ENCODE data around the gene C2CD2. TPM values are rescaled to one million over a fixed set of nuclear protein-coding genes. Genes with fewer than 3 reads are reported as not detected.
A peak's percentile ranks its signal among the peaks of the same experiment; 100 is the strongest.

The C2CD2 gene
- total and polyA plus RNA-seq, 10 of the 15 experiments (the other 5 are each of a cell fraction or from before 2014, with no cell fraction given): 2.2 to 30.9 (median 9.9) TPM

- H3K4me2 ChIP-seq (ENCODE audit: control insufficient read depth, insufficient read depth): no peak overlapping the region
- H3K4me1 ChIP-seq (ENCODE audit: control insufficient read depth, insufficient read depth, low read length): peaks cover 8% of the 10 kb centered on the region
- intact Hi-C loops (cut with micrococcal nuclease; ENCODE audit: unreplicated experiment): loop anchor here (5.0 kb wide), 1 partner anchor 216 kb away; no protein-coding TSS in a partner anchor
- H4K20me1 ChIP-seq (ENCODE audit: control insufficient read depth, insufficient read depth): no peaks in the 10 kb centered on the region
- no peaks in the 10 kb centered on the region for H3K27me3 ChIP-seq (replicated peaks in 1 of 2; ENCODE audit: control insufficient read depth in 2 of 2, insufficient read depth in 2 of 2, low read length in 1 of 2)
- no peak for DNase-seq (ENCODE audit: low read depth, low spot score)
- 40% methylated on average over 12 of the region's 12 CpGs for WGBS (ENCODE audit: insufficient coverage, insufficient replicate concordance, low lambda C conversion rate, missing lambda C conversion rate)
- in situ Hi-C loops (cut with MboI): no loop called here
- peak; percentile 54 for FAIRE-seq
- H3K36me3 ChIP-seq (ENCODE audit: control insufficient read depth in 2 of 2, insufficient read depth in 2 of 2, low read length in 1 of 2): peaks cover 5 to 11% of the 10 kb centered on the region in 2 experiments
- ChIA-PET POLR2A (no interaction called here), CTCF (interaction anchor here (0.8 to 2.3 kb wide), 3 partner anchors 11 to 217 kb away, joined by 3 to 6 read pairs (median 3); no protein-coding TSS in a partner anchor), RAD21 (ENCODE audit: unreplicated experiment) (no interaction called here), SMC1A (ENCODE audit: uncharacterized antibody, unreplicated experiment) (no interaction called here)
- H3K9me3 ChIP-seq (replicated peaks; ENCODE audit: control insufficient read depth, insufficient read depth, low read length): no peaks in the 10 kb centered on the region
- peak; percentile 62 for ATAC-seq
- no peak overlapping the region for H3K4me3 ChIP-seq
- H3K79me2 ChIP-seq (ENCODE audit: control insufficient read depth, insufficient read depth, low read length): no peaks in the 10 kb centered on the region
- H3K27ac ChIP-seq (ENCODE audit: control insufficient read depth, insufficient read depth): no peak overlapping the region
- H3K9ac ChIP-seq (ENCODE audit: control insufficient read depth, insufficient read depth, low read length): no peak overlapping the region
- no TSS peak for BruUV-seq (replicated peaks)
- no peak overlapping the region for H2AFZ ChIP-seq (ENCODE audit: control insufficient read depth, low read depth, low read length)
- no peak for TF ChIP-seq TARDBP (IDR thresholded peaks at IDR 0.05; ENCODE audit: borderline replicate concordance)
- no peak for TF ChIP-seq ZNF24 (IDR thresholded peaks at IDR 0.05)
- no peak for TF ChIP-seq SUPT20H (IDR thresholded peaks at IDR 0.05; ENCODE audit: borderline replicate concordance, control insufficient read depth, low read depth, low read length)
- no peak for TF ChIP-seq EZH2 (IDR thresholded peaks at IDR 0.05; ENCODE audit: borderline replicate concordance, control insufficient read depth, low read depth, low read length)
- no peak for TF ChIP-seq SP1 (IDR thresholded peaks at IDR 0.05; ENCODE audit: low read depth, low read length)
- TF ChIP-seq, protein P1, sequence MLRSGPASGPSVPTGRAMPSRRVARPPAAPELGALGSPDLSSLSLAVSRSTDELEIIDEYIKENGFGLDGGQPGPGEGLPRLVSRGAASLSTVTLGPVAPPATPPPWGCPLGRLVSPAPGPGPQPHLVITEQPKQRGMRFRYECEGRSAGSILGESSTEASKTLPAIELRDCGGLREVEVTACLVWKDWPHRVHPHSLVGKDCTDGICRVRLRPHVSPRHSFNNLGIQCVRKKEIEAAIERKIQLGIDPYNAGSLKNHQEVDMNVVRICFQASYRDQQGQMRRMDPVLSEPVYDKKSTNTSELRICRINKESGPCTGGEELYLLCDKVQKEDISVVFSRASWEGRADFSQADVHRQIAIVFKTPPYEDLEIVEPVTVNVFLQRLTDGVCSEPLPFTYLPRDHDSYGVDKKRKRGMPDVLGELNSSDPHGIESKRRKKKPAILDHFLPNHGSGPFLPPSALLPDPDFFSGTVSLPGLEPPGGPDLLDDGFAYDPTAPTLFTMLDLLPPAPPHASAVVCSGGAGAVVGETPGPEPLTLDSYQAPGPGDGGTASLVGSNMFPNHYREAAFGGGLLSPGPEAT (IDR thresholded peaks at IDR 0.05; ENCODE audit: low read depth): no peak
- no peak for TF ChIP-seq CHD1 (IDR thresholded peaks at IDR 0.05; ENCODE audit: low read depth, low read length)
- peak; percentile 51 for TF ChIP-seq CREM (IDR thresholded peaks at IDR 0.05; ENCODE audit: low read depth)
- TF ChIP-seq EP300 (IDR thresholded peaks at IDR 0.05; ENCODE audit: borderline replicate concordance in 1 of 2, control insufficient read depth in 1 of 2, low read depth in 2 of 2, low read length in 2 of 2): no peak
- no peak for TF ChIP-seq NFYB (IDR thresholded peaks at IDR 0.05; ENCODE audit: insufficient read depth, low read depth, low read length)
- TF ChIP-seq NR2F1 (conservative IDR thresholded peaks at IDR 0.05): no peak
- TF ChIP-seq JUNB (IDR thresholded peaks at IDR 0.05): peak; percentile 76
- peak; percentile 71; the same call in 1 of the 2 replicates for TF ChIP-seq CREB1 (IDR thresholded peaks at IDR 0.05; ENCODE audit: low read depth)
- no peak for TF ChIP-seq RB1 (IDR thresholded peaks at IDR 0.05; ENCODE audit: borderline replicate concordance)
- TF ChIP-seq RCOR1 (conservative IDR thresholded peaks at IDR 0.05; ENCODE audit: low read depth, low read length): no peak
- no peak for TF ChIP-seq CHD4 (IDR thresholded peaks at IDR 0.05)
- no peak for TF ChIP-seq ZNF207 (IDR thresholded peaks at IDR 0.05; ENCODE audit: borderline replicate concordance)
- no peak for TF ChIP-seq PAX5 (IDR thresholded peaks at IDR 0.05; ENCODE audit: borderline replicate concordance, low read depth, low read length)
- TF ChIP-seq, protein P2, sequence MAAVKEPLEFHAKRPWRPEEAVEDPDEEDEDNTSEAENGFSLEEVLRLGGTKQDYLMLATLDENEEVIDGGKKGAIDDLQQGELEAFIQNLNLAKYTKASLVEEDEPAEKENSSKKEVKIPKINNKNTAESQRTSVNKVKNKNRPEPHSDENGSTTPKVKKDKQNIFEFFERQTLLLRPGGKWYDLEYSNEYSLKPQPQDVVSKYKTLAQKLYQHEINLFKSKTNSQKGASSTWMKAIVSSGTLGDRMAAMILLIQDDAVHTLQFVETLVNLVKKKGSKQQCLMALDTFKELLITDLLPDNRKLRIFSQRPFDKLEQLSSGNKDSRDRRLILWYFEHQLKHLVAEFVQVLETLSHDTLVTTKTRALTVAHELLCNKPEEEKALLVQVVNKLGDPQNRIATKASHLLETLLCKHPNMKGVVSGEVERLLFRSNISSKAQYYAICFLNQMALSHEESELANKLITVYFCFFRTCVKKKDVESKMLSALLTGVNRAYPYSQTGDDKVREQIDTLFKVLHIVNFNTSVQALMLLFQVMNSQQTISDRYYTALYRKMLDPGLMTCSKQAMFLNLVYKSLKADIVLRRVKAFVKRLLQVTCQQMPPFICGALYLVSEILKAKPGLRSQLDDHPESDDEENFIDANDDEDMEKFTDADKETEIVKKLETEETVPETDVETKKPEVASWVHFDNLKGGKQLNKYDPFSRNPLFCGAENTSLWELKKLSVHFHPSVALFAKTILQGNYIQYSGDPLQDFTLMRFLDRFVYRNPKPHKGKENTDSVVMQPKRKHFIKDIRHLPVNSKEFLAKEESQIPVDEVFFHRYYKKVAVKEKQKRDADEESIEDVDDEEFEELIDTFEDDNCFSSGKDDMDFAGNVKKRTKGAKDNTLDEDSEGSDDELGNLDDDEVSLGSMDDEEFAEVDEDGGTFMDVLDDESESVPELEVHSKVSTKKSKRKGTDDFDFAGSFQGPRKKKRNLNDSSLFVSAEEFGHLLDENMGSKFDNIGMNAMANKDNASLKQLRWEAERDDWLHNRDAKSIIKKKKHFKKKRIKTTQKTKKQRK (IDR thresholded peaks at IDR 0.05; ENCODE audit: low read depth, low read length): no peak
- no peak for TF ChIP-seq MTA2 (IDR thresholded peaks at IDR 0.05; ENCODE audit: low read depth)
- TF ChIP-seq POLR2AphosphoS2 (IDR thresholded peaks at IDR 0.05; ENCODE audit: low read depth, low read length): no peak
- no peak for TF ChIP-seq ZNF217 (IDR thresholded peaks at IDR 0.05)
- no peak for TF ChIP-seq EGR1 (IDR thresholded peaks at IDR 0.05; ENCODE audit: borderline replicate concordance in 1 of 2, low read depth in 2 of 2, low read length in 2 of 2)
Measured at GRCh38 chr21:41901099-41901498, 52.7 kb downstream of the C2CD2 start.

Data from GM12878 (cell line).